ENCODE measurements around the gene DMD.

GRCh38 chrX:31600823-31601222, 1610.5 kb downstream of the DMD start:
- no peak for TF ChIP-seq EZH2 (IDR thresholded peaks at IDR 0.05; ENCODE audit: borderline replicate concordance, low read depth, low read length, severe bottlenecking)
- TF ChIP-seq, protein P1, sequence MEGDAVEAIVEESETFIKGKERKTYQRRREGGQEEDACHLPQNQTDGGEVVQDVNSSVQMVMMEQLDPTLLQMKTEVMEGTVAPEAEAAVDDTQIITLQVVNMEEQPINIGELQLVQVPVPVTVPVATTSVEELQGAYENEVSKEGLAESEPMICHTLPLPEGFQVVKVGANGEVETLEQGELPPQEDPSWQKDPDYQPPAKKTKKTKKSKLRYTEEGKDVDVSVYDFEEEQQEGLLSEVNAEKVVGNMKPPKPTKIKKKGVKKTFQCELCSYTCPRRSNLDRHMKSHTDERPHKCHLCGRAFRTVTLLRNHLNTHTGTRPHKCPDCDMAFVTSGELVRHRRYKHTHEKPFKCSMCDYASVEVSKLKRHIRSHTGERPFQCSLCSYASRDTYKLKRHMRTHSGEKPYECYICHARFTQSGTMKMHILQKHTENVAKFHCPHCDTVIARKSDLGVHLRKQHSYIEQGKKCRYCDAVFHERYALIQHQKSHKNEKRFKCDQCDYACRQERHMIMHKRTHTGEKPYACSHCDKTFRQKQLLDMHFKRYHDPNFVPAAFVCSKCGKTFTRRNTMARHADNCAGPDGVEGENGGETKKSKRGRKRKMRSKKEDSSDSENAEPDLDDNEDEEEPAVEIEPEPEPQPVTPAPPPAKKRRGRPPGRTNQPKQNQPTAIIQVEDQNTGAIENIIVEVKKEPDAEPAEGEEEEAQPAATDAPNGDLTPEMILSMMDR (IDR thresholded peaks at IDR 0.05; ENCODE audit: borderline replicate concordance, extremely low read depth, low read length, poor library complexity, severe bottlenecking) = no peak

All from DND-41 (cell line).